Measurements from ENCODE around the gene ELK3. TPM values are rescaled to one million over a fixed set of nuclear protein-coding genes. Genes with fewer than 3 reads are reported as not detected.

ELK3 gene
- total RNA-seq, 1 donor from 2014 or later, result 5.3 TPM

DNA sequence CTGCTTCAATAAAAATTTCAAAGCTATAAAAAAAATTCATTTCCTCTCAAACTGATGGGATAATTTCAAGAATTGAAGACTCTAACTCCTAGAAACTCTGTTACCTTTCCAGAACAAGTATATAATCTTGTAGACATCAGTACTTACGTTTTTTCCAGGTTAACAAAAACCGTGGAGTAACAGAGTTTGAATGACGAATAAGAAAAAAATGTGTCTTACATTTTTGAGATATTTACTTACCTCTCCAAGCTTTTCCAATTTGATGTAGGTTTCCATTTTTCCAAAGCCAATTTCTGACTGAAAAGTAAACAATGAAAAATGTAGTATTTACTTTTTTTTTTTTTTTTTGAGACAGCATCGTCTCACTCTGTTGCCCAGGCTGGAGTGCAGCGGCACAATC, 105.9 kb downstream of the ELK3 start:
- H3K27me3 ChIP-seq (ENCODE audit: control insufficient read depth, insufficient read depth, low read length), result no peaks in the 10 kb centered on the region
- peaks cover 1% of the 10 kb centered on the region for H3K36me3 ChIP-seq (ENCODE audit: control insufficient read depth, insufficient read depth, low read length)
- DNase-seq (ENCODE audit: low read depth) (peak; percentile 12), FAIRE-seq (no peak)
- TF ChIP-seq, protein P1, sequence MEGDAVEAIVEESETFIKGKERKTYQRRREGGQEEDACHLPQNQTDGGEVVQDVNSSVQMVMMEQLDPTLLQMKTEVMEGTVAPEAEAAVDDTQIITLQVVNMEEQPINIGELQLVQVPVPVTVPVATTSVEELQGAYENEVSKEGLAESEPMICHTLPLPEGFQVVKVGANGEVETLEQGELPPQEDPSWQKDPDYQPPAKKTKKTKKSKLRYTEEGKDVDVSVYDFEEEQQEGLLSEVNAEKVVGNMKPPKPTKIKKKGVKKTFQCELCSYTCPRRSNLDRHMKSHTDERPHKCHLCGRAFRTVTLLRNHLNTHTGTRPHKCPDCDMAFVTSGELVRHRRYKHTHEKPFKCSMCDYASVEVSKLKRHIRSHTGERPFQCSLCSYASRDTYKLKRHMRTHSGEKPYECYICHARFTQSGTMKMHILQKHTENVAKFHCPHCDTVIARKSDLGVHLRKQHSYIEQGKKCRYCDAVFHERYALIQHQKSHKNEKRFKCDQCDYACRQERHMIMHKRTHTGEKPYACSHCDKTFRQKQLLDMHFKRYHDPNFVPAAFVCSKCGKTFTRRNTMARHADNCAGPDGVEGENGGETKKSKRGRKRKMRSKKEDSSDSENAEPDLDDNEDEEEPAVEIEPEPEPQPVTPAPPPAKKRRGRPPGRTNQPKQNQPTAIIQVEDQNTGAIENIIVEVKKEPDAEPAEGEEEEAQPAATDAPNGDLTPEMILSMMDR (IDR thresholded peaks at IDR 0.05; ENCODE audit: insufficient read depth, low read length, severe bottlenecking), result no peak
- H3K4me3 ChIP-seq (ENCODE audit: low read depth, low read length), result no peak overlapping the region

DNA sequence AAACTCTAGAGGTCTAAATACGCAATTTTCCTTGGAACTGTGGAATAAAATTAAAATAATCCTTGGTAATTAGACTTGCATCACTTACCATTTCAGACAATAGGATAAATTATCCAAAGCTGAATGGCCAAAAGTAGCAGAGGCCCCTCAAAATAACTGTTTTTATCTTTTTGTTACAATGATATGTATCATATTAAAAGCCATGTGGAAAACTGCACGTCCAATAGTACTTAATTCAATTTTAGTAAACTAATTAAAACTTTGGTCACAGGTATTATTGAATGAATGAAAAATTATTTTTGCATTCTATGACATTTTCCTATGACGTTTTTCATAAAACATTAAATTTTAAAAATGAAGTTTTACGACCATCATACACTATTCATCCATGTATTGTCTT, 107.6 kb downstream of the ELK3 start:
- Histone ChIP-seq H3K27me3 (ENCODE audit: control insufficient read depth, insufficient read depth, low read length) (no peaks in the 10 kb centered on the region), H3K4me3 (ENCODE audit: low read depth, low read length) (no peak overlapping the region), H3K36me3 (ENCODE audit: control insufficient read depth, insufficient read depth, low read length) (peaks cover 2% of the 10 kb centered on the region)
- TF ChIP-seq, protein P1 (IDR thresholded peaks at IDR 0.05; ENCODE audit: insufficient read depth, low read length, severe bottlenecking), result no peak
- FAIRE-seq, result no peak
- DNase-seq (ENCODE audit: low read depth), result no peak

DNA sequence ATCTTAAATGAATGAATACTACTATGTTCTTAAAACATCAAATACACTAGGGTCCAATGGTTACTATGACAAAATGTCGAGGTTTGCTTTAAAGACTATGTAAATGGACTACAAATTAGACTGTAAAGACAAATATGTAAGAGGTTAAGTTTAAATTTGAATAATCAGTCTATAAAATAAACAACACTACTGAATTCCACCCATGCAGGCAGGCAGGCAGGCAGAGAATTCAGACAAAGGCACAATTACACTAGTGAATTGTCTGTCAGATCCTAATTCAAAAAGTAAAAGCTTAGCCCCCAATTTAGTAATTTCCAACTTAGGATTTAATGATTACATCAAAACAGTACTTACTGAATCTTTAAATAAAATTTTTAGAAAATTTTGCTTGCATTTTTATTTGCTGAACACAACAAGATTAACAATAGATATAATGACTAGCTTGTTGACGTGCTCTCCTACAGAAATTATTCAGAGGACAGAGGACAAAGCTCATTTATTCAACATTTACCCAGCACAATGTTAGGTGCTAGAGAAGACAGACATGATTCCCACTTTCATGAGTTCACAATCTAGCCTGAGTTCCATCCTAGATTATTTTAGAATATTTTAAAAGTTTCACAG, 108.6 kb downstream of the ELK3 start:
- no peaks in the 10 kb centered on the region for H3K27me3 ChIP-seq (ENCODE audit: control insufficient read depth, insufficient read depth, low read length)
- DNase-seq (ENCODE audit: low read depth) (no peak), FAIRE-seq (no peak)
- TF ChIP-seq, protein P1 (IDR thresholded peaks at IDR 0.05; ENCODE audit: insufficient read depth, low read length, severe bottlenecking), result no peak
- peaks cover 2% of the 10 kb centered on the region for H3K36me3 ChIP-seq (ENCODE audit: control insufficient read depth, insufficient read depth, low read length)
- no peak overlapping the region for H3K4me3 ChIP-seq (ENCODE audit: low read depth, low read length)

DNA sequence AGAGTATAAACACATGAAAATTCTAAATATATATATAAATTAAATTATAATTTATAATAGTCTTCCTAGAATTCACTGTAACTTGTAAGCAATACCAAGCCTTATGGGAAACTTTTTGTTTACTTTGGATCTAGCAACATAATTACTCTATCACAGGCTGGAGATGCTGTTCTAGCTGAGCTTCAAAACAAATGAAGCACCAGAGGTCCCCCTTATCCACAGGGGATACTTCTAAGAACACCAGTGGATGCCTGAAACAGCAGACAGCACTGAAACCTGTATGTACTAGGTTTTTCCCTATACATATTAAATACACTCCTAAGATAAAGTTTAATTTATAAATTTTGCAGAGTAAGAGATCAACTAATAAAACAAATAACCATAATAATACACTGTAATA, 109.5 kb downstream of the ELK3 start:
- Histone ChIP-seq H3K4me3 (ENCODE audit: low read depth, low read length) (no peak overlapping the region), H3K36me3 (ENCODE audit: control insufficient read depth, insufficient read depth, low read length) (peaks cover 2% of the 10 kb centered on the region), H3K27me3 (ENCODE audit: control insufficient read depth, insufficient read depth, low read length) (no peaks in the 10 kb centered on the region)
- TF ChIP-seq, protein P1 (IDR thresholded peaks at IDR 0.05; ENCODE audit: insufficient read depth, low read length, severe bottlenecking), result no peak
- DNase-seq (ENCODE audit: low read depth) (no peak), FAIRE-seq (no peak)

DNA sequence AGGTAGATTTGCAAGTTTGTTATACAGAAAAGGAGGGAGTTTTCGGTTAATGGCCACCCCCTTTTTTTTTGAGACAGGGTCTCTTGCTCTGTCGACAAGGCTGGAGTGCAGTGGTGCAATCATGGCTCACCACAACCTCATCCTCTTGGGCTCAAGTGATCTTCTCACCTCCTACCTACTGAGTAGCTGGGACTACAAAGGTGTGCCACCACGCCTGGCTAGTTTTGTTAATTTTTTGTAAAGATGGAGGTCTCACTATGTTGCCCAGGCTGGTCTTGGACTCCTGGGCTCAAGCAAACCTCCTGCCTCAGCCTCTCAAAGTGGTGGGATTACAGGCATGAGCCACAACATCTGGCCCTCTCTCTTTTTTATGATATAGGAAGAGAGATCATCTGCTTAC, 111.5 kb downstream of the ELK3 start:
- FAIRE-seq (no peak), DNase-seq (ENCODE audit: low read depth) (no peak)
- no peaks in the 10 kb centered on the region for H3K27me3 ChIP-seq (ENCODE audit: control insufficient read depth, insufficient read depth, low read length)
- H3K36me3 ChIP-seq (ENCODE audit: control insufficient read depth, insufficient read depth, low read length), result peaks cover 1% of the 10 kb centered on the region
- H3K4me3 ChIP-seq (ENCODE audit: low read depth, low read length), result no peak overlapping the region
- TF ChIP-seq, protein P1 (IDR thresholded peaks at IDR 0.05; ENCODE audit: insufficient read depth, low read length, severe bottlenecking), result no peak

DNA sequence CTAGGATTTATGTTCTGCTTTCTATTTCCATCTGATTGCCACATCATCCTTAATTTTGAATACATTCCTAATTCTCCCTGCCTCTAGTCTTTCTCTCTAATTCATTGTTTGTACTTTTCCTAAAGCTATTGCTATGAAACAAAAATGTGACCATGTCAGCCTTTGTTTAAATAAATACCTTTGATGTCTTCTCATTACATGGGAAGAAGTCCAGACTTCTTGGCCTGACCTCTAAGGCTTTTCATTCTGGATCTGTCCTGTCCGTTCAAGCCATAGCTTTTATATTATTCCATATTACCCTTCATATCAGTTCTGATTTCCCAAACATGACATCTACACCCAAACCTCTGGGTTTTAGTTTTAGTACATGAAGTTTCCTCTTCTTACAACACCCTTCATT, 114.7 kb downstream of the ELK3 start:
- FAIRE-seq, result no peak
- Histone ChIP-seq H3K27me3 (ENCODE audit: control insufficient read depth, insufficient read depth, low read length) (no peaks in the 10 kb centered on the region), H3K36me3 (ENCODE audit: control insufficient read depth, insufficient read depth, low read length) (peaks cover 2% of the 10 kb centered on the region), H3K4me3 (ENCODE audit: low read depth, low read length) (no peak overlapping the region)
- no peak for DNase-seq (ENCODE audit: low read depth)
- TF ChIP-seq, protein P1 (IDR thresholded peaks at IDR 0.05; ENCODE audit: insufficient read depth, low read length, severe bottlenecking), result no peak

Data from bronchial epithelial cell (primary cell).